Glomerular visceral epithelial cell (primary cell): ENCODE results near the gene SIPA1L2.

ENCODE experiments used
- DNase-seq: peaks from one replicate; pipeline ENCODE4 v3.0.0-alpha.2; 2016; ENCODE audit errors: extremely low spot score

SIPA1L2 gene

DNA sequence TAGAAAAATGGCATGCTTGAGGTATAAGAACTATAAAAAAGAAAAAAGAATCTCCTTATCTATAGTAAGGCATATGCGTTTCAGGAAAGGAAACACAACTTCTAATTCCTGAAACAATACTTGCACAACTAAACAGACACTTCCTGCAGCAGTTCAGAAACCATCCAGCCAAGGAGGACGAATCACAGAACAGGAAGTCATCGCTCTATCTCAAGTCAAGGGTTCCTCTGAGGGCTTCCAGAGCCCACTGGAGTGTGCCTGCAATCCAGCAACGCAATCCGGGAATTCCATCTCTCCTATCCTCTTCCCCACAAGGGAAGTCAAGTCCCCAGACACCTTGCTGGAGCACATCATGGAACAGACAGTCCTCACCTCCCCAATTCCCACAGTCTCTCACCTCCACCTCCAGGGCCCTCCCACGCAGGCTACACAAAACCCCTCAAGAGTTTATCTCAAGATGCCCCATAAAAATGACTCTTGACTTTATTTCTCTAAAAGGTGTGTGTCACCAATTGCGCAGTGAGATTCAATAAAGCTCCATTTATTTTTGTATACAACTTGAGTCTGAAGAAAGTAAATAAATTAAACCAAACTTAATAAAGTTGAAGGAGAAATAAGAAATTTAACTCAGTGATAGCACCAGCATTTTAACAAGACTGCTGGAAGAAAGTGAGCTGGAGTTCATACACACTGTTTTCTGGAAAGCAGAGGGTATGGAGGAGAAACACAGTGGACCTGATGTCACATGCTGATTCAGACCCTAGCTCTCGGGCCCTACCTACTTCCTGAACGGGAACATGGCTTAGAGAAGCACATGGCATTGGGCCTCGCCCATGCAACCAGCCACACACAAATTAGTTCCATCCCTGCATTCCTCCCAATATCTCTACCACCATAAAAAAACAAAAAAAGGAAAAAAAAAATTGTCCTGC lies 39.9 kb downstream of the SIPA1L2 start:
- peak; percentile 26 for DNase-seq

DNA sequence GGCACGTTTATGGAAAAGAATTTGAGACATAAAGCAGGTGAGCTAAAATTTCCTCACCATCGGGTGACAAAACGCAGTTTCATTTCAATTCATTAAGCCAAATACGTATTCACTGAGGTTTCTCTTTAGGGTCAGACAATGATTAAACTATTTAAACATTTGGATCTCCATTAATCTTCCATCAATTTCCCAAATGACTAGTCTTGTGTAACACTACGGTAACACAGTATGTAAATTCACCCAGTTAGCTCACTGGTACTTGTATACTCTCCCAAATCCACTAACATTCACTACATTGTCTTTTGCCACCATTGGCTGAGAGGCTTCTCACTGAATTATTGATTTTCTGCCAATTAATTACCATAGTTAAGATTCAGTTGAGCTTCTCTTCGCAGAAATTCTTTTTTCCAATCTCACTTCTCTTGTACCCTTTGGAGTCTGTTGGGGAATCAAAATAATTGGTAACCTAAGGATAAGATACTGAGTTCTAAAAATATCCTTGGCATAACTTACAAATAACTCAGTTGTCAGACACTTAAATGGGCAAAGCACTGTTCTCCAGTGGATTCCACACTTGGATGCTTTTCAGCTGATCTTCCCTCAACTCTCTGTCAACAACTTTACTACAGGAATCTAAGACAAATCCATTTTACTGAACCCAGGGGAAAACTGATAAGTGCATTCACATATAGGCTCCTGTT lies 40.7 kb downstream of the SIPA1L2 start:
- no peak for DNase-seq

DNA sequence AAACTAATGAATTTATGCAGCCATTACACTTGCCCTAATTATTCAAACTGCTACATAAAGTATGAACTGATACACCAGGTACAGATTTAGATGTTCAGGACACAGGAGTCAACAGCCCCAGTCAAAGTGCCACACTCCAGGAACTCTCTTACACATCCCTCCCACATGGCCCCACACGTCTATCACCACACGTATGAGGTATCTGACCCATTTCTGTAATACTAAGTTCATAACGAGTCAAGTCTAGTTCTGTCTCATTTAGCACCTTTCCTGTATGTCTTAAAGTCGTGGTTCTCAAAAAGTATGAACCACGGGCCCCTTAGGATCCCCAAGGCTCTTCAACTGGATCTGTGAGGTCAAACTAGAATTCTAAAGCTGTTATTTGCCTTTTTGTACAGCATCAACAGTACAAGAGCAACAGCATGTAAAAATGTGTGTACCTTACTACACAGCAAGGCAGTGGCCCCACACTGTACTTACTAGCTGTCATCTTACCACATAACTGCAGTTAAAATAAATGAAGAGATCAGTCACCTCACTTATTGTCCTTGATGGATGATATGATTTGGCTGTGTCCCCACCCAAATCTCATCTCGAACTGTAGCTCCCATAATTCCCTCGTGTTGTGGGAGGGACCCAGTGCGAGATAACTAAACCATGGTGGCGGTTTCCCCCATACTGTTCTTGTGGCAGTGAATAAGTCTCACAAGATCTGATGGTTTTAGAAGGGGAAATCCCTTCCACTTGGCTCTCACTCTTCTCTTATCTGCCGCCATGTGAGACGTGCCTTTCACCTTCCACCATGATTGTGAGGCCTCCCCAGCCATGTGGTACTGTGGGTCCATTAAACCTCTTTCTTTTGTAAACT lies 42.6 kb downstream of the SIPA1L2 start:
- no peak for DNase-seq

DNA sequence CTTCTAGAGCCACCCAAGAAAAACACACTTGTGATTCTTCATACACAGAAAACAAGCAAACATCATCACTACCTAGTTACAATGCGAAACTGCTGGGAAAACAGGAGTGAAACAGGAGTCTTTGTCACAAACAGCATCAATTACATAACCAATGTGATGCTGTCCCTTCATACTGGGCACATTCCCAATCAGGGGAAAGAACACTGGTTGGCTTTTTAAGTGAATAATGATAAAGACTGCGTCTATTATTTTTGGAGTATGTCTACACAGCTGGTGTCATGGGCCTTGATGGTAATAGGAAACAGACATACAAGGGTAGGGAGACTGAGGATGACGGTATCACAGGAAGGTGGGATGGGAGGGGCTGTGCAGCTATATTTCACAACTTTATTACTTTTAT lies 43.3 kb downstream of the SIPA1L2 start:
- no peak for DNase-seq

DNA sequence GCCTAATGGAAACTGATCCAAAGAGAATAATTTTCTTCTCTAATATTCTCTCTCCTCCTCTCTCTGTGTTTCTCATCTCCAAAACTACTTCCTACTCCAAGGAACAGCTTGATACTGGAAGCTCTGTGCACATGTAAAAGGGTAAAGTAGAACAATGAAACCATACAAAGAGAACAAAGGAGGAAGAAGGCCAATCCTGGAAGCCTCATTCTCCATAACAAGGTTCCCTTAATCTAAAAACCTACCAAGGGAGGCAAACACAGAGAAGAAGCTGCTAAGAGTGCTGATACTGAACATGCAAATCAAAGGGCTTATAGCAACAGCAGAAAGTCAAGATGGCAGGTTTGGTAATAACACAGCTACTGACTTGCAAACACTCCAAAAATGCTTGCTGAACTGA lies 44.4 kb downstream of the SIPA1L2 start:
- DNase-seq, result no peak

DNA sequence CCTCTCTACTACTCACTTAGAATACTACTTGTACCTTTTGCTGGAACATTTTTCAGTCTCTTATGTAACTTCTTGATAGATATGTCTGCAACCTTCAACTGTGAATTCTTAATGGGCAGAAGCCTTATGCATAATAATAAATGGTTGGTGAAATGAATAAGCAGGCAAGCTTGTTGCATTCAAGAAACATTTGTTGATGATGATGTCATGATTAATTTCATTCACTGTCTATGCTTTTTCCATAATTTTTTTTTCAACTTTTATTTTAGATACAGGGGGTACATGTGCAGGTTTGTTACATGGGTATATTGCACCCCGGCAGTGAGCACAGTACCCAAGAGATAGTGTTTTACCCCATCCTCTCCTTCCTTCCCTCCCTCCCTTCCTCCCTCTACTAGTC lies 48.0 kb downstream of the SIPA1L2 start:
- DNase-seq, result no peak
